NOMO-1 (cell line): ENCODE measurements around the gene CDH23.
"Not testable (repeated sequence)": the region's sequence is repeated elsewhere in the genome, so short reads cannot be mapped to it uniquely, and the experiment has no call there.

Experiments
- DNase-seq, 2 experiments: peaks; one replicate each; lab custom pipeline; 2025; ENCODE audit not compliant: unreplicated experiment in 2 of 2; lab: John Stamatoyannopoulos, UW

Gene CDH23

DNA sequence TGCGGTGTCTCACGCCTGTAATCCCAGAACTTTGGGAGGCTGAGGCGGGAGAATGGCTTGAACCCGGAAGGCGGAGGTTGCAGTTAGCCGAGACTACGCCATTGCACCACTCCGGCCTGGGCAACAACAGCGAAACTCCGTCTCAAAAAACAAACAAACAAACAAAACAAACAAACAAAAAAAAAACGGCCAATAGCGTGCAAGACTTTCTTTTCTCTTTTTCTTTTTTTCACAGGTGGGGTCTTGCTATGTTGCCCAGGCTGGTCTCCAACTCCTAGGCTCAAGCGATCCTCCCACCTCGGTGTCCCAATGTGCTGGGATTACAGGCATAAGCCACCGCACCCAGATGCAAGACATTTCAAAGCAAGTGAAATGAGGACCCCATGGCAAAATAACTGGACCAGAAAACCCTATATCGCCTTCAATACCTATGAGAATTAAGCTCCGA, 452.8 kb downstream of the CDH23 start:
- DNase-seq = no peak

DNA sequence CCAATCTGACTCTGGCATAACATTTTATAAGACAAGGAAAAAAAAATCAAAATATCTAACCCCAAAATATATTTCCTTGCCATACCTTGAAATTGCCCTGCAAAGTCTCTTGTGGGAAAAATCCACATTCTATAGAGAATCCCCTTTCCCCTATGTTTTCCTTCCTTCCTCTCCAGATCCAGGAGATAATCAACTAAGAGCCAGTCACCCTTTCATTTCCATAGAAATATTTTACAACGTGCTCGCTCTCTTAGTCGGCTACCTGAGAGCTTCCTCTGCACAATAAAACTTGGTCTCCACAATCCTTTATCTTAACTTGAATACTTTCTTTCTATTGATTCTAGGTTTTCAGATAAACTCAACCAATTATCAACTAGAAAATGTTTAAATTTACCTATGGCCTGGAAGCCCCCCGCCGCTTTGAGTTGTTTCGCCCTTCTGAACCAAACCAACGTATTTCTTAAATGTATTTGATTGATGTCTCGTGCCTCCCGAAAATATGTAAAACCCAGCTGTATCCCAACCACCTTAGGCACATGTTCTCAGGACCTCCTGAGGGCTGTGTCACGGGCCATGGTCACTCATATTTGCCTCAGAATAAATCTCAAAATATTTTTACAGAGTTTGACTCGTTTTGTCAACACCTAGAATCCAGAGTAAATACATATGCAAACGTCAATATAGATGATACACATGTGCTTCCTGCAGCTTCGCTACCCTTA, 453.5 kb downstream of the CDH23 start:
- DNase-seq = no peak

DNA sequence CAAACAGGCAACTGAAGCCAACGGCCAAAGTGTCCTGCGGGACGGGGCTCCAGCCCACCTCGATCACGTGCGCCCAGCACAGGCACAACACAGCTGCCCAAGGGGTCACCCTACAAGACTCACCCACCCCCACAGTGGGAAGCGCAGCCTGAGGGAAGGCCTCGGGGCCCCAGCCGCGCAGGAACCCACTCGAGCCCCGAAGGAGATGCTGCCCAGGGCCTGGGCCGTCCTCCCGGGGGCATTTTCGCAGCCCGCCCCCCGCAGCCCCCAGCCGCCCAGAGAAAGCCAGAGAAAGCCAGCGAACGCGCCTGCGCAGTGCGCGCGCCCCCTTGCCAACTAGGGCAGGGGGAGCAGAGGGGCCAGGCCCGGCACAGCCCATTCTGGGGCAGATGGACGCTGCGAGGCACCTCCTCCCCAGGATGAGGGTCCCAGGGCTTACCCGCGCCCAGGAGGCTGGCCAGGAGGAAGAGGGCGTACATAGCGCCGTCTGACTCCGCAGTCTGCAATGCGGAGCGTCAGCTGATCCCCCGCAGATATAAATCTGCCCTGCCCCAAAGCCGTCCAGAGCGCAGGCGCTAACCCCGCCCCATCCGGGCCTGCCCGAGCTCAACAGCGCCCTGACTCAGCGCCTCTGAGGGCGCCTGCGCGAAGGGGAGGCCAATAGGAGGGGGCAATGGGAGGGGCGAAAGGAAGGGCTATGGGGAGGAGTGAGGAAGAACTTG, 454.2 kb downstream of the CDH23 start, which contains the start of gene PSAP:
TSS of gene PSAP (minus strand) at position 509 of the 722 bp plus-strand sequence. CDS start at position 479, 30 bp downstream.
- DNase-seq = peak; percentile 96 to 98

DNA sequence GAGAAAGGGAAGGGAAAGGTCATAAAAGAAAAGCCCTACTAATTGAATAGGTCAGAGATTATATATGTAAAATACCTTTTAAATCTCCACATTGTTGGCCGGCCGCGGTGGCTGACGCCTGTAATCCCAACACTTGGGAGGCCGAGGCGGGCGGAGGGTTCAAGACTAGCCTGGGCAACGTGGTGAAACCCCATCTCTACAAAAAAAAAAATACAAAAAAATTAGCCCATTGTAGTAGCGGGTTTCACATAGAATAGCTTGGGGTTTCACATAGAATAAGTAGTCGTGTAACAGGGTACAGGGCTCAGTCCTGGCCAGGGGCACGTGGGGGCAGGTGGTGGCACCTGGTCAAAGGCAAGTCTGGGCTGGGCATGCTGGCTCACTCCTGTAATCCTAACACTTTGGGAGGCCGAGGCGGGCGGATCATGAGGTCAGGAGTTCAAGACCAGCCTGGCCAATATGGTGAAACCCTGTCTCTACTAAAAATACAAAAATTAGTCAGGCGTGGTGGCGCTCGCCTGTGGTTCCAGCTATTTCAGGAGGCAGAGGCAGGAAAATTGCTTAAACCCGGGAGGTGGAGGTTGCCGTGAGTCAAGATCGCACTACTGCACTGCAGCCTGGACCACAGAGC, 454.9 kb downstream of the CDH23 start:
- DNase-seq = not testable (repeated sequence)

DNA sequence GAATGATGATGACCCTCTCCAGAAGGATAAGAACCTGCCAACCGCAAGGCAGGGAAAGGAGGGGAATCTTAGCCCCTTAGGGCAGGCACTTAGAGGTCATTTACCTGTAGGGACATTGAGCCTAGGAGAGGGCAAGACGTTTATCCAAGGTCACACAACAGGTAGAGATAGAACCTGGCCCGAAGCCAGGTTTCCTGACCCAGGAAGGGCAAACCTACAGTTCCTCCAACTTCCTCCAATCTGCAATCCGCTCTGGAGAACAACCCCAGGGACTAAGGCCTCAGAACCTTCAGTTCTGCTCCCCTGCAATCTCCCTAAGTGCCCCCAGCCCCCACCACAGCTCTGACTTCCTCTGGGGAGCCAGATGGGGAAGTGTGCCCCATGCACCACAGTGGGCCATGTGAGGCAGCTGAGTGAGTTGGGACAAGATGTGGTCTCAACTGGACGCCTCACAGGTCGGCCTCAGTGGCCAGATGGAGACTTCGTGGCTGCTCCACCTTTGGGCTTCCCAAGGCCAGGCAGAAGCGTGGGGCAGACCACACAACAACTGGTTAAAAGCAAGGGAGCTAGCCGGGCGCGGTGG, 455.7 kb downstream of the CDH23 start:
- DNase-seq = peak; percentile 65 to 77

DNA sequence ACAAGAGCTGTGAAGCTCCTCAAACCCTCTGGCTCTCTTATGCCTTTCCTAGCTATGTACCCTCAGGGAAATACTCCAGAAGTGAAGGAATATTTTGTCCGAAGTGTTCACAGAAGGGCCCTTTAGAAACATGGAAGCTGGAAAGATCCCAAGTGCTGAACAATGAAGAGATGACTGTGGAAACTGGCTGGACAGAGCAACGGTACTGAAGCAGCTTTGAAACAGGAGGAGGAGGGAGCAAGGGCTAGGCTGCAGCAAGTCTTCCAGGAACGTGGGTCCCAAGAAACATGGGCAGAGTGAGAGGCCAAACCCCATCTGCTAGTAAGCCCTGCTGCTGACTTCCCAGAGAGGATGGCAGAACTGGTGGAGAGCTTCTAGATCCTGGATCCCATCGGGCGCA, 457.3 kb downstream of the CDH23 start:
- no peak for DNase-seq

DNA sequence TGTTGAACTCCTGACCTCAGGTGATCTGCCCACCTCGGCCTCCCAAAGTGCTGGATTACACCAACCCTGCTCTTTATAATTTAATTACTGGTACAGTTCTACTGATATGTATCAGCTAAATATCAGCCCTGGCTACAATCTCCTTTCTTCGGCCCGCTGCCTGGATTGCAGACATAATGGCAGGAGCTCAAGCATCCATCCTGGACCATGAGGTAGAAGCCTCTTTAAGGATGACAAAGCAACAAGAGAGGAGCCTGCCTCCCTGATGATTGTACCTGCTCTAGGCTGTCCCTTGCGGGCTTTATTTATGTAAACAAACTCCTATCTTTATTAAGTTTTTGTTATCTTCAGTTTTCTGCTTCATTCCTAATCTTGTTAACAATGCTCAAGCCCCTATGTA, 459.9 kb downstream of the CDH23 start:
- no peak for DNase-seq

DNA sequence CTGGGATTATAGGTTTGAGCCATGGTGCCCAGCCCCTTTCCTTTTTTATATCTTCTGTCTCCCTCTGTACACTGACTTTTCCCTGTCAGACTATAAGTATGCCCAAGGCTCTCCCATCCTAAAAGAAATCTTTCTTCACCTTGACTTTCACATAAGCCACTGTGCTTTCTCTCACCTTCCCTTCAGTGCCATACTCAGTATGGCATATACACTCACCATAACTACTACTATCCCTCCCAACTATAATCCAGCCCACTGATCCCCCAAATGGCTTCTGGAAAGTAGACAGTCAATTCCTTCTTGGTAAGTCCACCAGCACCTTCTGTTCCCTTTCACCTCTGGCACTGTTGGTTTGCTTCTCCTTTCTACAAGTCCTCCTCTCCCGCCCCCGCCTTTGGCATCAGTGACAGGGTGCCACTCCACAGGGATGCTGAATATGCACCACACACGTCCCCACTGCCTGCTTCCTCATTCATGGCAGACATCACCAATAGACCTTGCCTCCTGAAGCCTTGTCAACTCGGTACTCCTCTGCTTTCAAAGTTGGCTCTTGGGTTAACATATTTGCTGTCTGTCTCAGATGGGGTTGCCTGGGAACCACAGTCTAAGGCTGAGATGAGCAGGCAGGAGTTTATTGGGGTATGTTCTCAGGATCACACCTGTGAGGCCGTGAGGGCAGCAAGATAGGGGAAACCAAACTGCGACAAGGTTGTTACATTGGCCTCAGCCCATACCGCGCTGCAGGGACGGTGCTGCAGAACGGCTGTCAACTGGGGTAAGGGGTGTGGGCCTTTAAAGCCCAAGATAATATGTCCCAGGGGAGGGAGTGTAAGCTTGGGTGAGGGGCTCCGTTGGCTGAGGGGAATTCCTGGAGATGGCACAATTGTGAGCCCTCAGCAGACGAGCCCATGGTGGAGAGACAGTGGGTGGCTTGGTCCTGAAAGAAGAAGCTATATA, 461.5 kb downstream of the CDH23 start:
- DNase-seq = no peak

DNA sequence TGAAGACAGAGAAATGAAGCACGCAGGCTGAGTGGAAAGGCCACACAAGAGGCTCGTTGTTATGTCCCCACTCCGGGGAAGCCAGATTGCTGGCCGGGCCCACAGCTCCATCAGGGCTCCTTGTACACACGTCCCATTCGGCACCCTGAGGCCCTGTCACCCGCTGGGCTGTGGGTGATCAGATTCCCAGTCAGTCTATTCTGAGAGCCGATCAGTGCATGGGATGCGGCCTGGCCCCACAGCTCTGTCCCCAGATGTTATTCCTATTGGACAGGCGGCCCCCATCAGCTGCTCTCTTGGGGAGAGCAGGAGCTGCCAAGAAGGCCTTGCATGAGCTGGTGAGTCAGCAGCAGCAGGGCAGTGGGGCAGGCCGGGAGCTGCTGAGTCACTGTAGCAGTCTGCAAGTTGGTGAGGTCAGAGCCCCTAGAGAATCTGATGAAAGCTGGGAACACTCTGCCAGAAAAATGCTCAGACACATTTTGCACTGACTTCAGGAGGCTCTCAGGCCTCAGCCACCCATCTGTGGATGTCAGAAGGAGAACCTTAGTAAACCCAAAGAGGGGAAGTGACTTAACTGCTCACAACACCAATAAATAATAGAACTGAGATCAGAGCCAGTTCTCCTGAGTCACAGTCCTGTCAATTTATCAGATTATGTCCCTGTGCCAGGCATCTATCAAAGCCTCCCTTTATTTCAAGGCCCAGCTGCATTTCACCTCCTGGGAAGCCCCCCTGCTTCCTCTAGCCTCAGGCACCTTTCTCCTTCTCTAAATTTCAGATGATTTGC, 463.7 kb downstream of the CDH23 start:
- DNase-seq = peak; percentile 82 to 92

DNA sequence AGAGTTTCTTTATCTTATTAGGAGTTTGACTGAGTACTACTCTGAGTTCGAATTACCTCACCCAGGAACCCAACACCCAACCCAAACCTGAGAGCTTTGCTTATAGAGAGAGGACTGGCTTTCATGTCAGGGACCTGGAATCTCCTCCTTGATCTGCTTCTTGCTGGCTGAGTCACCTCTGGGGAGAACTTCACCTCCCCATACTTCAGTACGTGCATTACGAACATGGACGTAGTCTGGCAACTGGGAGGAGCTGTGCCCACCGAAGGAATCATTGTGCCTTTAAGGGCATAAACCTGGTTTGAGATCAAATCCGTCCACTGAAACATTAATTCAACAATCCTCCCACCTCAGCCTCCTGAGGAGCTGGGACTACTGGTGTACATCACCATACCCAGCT, 466.5 kb downstream of the CDH23 start:
- DNase-seq = no peak

DNA sequence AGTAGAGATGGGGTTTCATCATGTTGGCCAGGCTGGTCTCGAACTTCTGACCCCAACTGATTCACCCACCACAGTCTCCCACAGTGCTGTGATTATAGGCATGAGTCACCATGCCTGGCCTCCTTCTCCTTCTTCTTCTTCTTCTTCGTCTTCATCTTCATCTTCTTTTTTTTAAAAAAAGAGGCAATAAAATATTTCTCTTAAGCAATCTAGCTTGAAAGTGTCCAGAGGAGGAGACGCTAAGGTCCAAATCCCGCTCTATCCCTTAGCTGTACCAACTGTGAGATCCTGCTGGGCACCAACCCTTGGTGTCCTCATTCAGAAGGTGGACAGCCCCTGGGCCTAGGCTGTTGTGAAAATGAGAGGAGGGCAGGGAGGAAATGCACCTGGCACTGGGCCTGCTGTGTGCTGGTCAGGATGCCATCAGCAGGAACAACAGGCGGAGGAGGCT, 468.2 kb downstream of the CDH23 start:
- no peak for DNase-seq
